ENCODE measurements around the gene ADGRB3. TPM values are rescaled to one million over a fixed set of nuclear protein-coding genes. Genes with fewer than 3 reads are reported as not detected.

ADGRB3 gene
- total and polyA plus RNA-seq, 7 donors: 0.10 to 0.39 (median 0.21) TPM; not detected in 1

DNA sequence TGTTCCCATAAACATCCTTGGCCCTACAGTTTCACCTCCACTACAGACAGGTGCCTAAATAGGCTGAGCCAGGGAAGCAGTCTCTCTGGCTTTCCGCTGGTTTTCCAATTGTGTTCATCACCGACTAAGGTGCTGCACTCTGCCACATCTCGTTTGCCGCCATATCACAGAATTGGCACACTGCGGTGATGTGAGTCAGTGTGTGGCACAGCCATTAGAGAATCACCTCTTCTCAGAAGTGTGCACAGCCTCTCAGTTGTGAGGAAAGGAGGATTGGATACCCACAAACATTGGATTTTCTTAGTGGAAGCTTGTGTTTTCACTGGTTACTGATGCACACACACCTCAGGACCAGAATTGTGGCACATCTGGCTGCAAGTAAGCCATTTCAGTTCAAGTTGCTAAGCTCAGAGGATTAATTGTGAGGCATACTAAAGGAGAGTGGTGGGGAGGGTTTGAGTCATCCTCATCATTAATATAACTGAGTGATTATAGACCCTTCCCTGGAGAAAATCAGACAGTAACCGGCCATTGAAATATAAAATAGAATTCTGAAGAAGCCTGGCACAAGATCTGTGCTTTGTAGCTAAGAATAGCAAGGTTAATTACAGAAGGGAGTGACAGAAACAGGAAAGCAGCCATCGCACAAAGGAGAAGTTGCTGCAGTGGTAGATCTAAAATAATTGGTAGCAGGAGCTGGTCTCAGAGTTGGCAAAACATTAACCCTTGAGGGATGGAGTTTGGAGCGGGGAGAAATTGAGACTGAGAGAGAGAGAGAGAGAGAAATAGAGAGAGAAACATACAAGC, 654.8 kb downstream of the ADGRB3 start:
- 67 to 70% (median 67%) methylated on average over 8 of the region's 8 CpGs for WGBS, 3 donors
- Histone ChIP-seq H3K4me3 (no peak overlapping the region), H3K27ac (no peak overlapping the region), H3K36me3 (ENCODE audit: insufficient read depth in 1 of 2, low read depth in 1 of 2) (no peaks in the 10 kb centered on the region), H3K27me3 (ENCODE audit: insufficient read depth in 3 of 3, low read length in 2 of 3) (no peaks in the 10 kb centered on the region), H3K9me3 (no peaks in the 10 kb centered on the region), H3K4me1 (no peaks in the 10 kb centered on the region)
- TF ChIP-seq, protein P1, sequence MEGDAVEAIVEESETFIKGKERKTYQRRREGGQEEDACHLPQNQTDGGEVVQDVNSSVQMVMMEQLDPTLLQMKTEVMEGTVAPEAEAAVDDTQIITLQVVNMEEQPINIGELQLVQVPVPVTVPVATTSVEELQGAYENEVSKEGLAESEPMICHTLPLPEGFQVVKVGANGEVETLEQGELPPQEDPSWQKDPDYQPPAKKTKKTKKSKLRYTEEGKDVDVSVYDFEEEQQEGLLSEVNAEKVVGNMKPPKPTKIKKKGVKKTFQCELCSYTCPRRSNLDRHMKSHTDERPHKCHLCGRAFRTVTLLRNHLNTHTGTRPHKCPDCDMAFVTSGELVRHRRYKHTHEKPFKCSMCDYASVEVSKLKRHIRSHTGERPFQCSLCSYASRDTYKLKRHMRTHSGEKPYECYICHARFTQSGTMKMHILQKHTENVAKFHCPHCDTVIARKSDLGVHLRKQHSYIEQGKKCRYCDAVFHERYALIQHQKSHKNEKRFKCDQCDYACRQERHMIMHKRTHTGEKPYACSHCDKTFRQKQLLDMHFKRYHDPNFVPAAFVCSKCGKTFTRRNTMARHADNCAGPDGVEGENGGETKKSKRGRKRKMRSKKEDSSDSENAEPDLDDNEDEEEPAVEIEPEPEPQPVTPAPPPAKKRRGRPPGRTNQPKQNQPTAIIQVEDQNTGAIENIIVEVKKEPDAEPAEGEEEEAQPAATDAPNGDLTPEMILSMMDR (IDR thresholded peaks at IDR 0.05): no peak
- DNase-seq: no peak
- intact Hi-C loops (cut with DNase I): no loop called here
- no peak for ATAC-seq

DNA sequence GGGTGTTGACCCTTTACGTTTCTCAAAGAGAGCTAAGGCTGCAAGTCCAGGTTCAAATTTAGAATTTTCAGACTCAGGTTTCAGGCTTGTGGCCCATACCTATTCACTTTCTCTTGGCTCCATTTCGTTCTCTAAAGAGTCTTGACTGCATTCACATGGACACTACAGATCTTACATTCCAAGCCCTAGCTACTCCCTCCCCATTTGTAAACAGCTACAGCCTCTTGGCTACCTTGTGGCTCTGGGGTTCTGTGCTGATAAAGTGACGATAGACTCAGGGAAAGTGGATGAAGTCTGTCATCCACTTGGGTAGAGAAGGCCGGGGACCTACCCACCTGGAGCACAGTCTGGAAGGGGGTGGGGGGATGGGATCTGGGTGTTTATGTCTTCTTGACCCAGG, 658.4 kb downstream of the ADGRB3 start:
- H3K9me3 ChIP-seq: no peaks in the 10 kb centered on the region
- H3K4me3 ChIP-seq: no peak overlapping the region
- H3K36me3 ChIP-seq (ENCODE audit: insufficient read depth in 1 of 2, low read depth in 1 of 2): no peaks in the 10 kb centered on the region
- no peaks in the 10 kb centered on the region for H3K4me1 ChIP-seq
- ATAC-seq (no peak), DNase-seq (no peak)
- TF ChIP-seq, protein P1 (IDR thresholded peaks at IDR 0.05): no peak
- H3K27me3 ChIP-seq (ENCODE audit: insufficient read depth in 3 of 3, low read length in 2 of 3): no peaks in the 10 kb centered on the region
- 68 to 80% (median 79%) methylated on average over 4 of the region's 4 CpGs for WGBS, 3 donors
- no peak overlapping the region for H3K27ac ChIP-seq
- intact Hi-C loops (cut with DNase I): no loop called here

DNA sequence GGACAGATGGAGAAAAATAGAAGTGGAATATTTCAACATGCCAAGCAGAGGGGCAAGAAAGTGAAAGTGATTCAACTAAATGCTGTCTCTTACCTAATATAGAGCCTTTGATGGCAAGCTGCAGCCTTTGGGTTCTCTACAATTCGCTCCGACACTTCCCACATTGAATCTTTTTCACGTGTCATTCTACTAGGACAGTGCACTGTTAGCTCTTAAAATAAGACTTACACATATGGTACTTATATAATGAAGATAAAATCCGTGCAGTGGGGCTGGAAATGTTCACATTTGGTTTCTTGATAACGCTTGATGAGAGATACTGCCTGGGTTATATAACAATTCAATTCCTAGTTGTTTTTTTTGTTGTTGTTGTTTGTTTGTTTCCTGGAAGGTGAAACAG, 659.3 kb downstream of the ADGRB3 start:
- Histone ChIP-seq H3K27ac (no peak overlapping the region), H3K9me3 (no peaks in the 10 kb centered on the region), H3K4me3 (no peak overlapping the region), H3K36me3 (ENCODE audit: insufficient read depth in 1 of 2, low read depth in 1 of 2) (no peaks in the 10 kb centered on the region), H3K4me1 (no peaks in the 10 kb centered on the region), H3K27me3 (ENCODE audit: insufficient read depth in 3 of 3, low read length in 2 of 3) (no peaks in the 10 kb centered on the region)
- TF ChIP-seq, protein P1 (IDR thresholded peaks at IDR 0.05): no peak
- intact Hi-C loops (cut with DNase I): no loop called here
- DNase-seq: no peak
- 73 to 78% (median 75%) methylated on average over 5 of the region's 5 CpGs for WGBS, 3 donors
- ATAC-seq: no peak

DNA sequence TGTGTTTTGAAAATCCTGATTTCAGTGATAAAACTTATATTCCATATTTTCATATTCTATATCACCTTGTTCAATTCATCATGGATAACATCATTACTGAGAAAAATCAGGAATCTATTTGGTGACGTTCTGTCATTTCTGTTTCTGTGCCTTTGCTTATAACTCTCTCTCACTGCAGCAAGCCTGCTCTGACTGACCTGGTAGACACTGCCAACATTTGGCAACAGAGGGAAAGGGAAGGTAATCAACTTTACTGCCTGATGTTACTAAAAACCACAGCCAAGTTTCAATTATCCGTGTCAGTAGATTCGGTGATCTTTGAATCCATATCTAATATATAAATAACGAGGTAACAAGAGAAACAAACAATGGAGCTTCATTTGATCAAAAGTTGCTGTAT, 659.8 kb downstream of the ADGRB3 start:
- H3K9me3 ChIP-seq: no peaks in the 10 kb centered on the region
- H3K27me3 ChIP-seq (ENCODE audit: insufficient read depth in 3 of 3, low read length in 2 of 3): no peaks in the 10 kb centered on the region
- H3K27ac ChIP-seq: no peak overlapping the region
- no peaks in the 10 kb centered on the region for H3K36me3 ChIP-seq (ENCODE audit: insufficient read depth in 1 of 2, low read depth in 1 of 2)
- no peak for DNase-seq
- ATAC-seq: no peak
- TF ChIP-seq, protein P1 (IDR thresholded peaks at IDR 0.05): no peak
- H3K4me1 ChIP-seq: no peaks in the 10 kb centered on the region
- WGBS, 3 donors: 27 to 42% (median 30%) methylated on average over 4 of the region's 4 CpGs
- intact Hi-C loops (cut with DNase I): no loop called here
- no peak overlapping the region for H3K4me3 ChIP-seq

DNA sequence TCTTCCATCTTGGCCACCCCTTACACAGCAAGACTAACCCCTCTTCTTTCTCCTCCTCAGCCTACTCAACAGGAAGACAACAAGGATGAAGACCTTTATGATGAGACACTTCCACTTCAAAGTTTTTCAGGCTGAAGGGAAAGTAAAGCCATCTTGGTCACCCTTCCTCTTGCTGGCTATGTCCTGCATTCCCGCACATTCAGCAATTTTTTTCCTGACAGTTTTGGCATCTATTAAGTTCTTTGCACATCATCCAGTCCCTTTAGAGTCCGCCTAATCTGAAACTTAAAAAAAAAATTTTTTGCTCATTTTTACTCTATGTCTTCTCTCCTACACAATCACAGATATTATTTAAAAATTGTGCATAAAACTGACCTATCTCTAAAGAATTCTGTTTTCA, 668.3 kb downstream of the ADGRB3 start:
- no peaks in the 10 kb centered on the region for H3K27me3 ChIP-seq (ENCODE audit: insufficient read depth in 3 of 3, low read length in 2 of 3)
- ATAC-seq: no peak
- WGBS, 3 donors: 65 to 77% (median 66%) methylated on average over 2 of the region's 2 CpGs

More for the DNA sequence above, 668.3 kb downstream of the ADGRB3 start:
- Histone ChIP-seq H3K4me1 (no peaks in the 10 kb centered on the region), H3K36me3 (ENCODE audit: insufficient read depth in 1 of 2, low read depth in 1 of 2) (no peaks in the 10 kb centered on the region), H3K27ac (no peak overlapping the region), H3K4me3 (no peak overlapping the region), H3K9me3 (peaks cover 5% of the 10 kb centered on the region)
- no peak for DNase-seq
- TF ChIP-seq, protein P1 (IDR thresholded peaks at IDR 0.05): no peak
- intact Hi-C loops (cut with DNase I): no loop called here

Data from psoas muscle (tissue), 8 donors.